Stimulated activated CD4-positive, alpha-beta T cell treated with anti-CD3 and anti-CD28 coated beads, Interleukin-1b, Interleukin-23, amount 100 ng/mL, for 48 hours (primary cell): ENCODE measurements around the gene MYOF.
"Not testable (repeated sequence)": the region's sequence is repeated elsewhere in the genome, so short reads cannot be mapped to it uniquely, and the experiment has no call there.

ENCODE experiments used
- DNase-seq: peaks from one replicate; pipeline ENCODE4 v3.0.0-alpha.2; 2020

MYOF gene

GRCh38 chr10:93481637-93482144 is 443 bp downstream of the MYOF start:
- no peak for DNase-seq

- no peak for DNase-seq
These were observed 3.3 kb downstream of the MYOF start for GRCh38 chr10:93478873-93479272.

GRCh38 chr10:93476756-93477155 is 5.4 kb downstream of the MYOF start:
- no peak for DNase-seq

DNA sequence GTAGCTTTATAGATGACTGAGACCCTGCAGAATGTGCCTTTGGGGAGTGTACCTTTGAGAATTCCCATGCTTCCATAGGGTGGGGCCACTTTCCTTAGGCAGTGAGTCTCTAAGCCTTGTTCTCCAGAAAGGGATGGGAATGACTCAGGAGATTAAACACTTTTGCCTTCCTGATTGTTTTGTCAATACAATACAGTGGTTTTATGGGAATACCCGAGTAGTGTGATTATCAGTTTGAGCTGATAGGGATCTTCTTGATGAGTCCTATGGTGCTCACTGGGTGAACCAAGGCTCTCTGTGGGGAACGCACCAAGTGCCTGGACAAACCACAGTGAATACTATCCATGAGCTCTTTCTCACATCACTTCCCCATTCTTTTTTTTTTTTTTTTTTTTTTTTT is 6.3 kb downstream of the MYOF start:
- DNase-seq, result no peak

- no peak for DNase-seq
These were observed 6.9 kb downstream of the MYOF start for GRCh38 chr10:93475227-93475626.

GRCh38 chr10:93473804-93474472 is 8.2 kb downstream of the MYOF start:
- no peak for DNase-seq

DNA sequence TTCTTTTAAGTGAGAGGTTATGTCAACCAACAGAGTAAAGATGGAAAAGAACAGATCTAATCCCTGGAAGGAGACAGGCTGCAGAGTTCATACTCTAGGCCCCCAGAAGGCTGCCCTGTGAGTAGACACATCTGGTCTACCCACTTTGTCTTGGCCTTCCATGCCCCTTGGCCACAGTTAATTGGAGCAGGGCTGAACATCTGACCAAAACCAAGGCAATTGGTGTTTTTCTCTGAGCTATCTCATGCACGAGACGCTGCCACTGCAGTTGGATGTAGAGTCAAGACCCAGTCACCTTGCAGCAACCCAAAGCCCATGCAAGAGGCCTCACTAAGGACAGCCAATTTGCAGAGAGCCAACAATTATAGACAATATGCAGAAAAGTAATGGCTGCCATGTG is 9.0 kb downstream of the MYOF start:
- no peak for DNase-seq

- no peak for DNase-seq
These were observed 11.0 kb downstream of the MYOF start for GRCh38 chr10:93471110-93471651.

DNA sequence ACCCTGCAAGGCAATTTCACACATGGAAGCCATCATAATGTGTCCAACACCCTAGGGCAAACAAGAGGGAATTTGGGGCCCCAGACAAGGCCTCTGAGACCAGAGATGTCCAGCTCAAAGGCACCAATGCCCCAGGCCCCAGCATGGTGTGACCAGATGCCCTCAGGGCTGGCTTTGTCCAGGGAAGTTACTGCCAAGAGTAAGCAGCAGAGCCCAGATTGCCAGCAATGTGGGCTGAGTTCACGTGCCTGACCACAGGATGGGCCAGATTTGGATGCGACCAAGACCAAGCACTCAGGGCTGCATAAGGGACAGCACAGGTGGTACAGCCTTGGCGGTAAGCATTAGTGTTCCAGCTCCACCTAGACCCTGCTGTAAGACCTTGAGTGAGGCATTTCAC is 12.7 kb downstream of the MYOF start:
- DNase-seq, result no peak

GRCh38 chr10:93468461-93469213 is 13.5 kb downstream of the MYOF start:
- DNase-seq, result no peak

DNA sequence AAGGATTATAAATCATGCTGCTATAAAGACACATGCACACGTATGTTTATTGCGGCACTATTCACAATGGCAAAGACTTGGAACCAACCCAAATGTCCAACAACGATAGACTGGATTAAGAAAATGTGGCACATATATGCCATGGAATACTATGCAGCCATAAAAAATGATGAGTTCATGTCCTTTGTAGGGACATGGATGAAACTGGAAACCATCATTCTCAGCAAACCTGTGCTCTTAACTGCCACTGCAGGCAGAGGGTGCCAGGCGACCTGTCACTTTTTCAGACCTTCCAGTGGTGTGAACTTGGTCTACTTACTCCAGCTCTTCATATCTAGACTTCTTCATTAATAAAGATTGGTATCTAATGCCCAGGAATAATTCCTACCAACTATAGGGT is 14.5 kb downstream of the MYOF start:
- not testable (repeated sequence) for DNase-seq

GRCh38 chr10:93465806-93466675 is 16.1 kb downstream of the MYOF start:
- no peak for DNase-seq

DNA sequence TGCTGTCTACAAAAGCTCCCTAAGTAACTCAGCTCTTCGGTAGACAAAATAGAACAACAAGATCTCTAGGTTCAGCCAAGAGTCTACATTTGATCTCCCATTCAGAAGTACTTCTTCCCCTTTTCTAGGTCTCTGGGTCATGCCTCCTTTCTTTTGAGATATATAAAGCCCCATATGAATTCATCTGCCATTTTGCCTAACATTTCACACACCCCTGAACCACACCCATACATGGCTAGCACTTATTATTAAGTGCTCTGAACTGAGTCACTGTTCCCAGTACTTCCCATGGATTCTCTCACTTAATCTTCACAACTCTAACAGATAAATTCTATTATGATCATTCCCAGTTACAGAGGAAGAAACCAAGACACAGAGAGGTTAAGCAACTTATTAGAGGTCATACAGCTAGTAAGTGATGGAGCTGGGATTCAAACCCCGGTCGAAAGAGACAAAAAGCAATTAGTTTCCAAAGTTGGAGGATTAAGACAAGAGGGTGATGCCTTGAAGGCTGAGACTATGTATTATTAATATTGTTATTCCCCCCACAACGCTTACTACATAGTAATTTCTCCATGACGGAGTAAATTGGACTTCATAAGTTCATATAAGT is 17.3 kb downstream of the MYOF start:
- no peak for DNase-seq

- DNase-seq, result no peak
These were observed 18.2 kb downstream of the MYOF start for GRCh38 chr10:93463723-93464476.

DNA sequence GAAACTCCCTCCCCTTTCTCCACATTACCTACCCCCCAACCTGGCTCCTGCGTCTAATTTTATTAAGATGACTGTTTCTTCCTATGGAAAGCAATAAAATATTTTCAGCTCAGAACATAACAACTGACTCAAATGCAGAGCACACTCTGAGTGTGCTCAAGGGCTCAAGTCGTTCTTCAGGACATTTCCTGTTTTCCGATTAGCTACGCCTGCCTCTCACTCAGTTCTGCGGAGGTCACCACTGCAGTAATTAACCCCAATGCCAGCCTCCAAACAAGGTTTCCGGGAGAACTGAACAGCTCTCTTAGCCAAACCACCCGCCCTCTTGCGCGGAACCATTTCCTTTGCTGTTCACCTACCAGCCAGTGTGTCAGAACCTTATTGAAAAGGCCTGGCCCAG is 19.3 kb downstream of the MYOF start:
- peak; percentile 58 for DNase-seq

DNA sequence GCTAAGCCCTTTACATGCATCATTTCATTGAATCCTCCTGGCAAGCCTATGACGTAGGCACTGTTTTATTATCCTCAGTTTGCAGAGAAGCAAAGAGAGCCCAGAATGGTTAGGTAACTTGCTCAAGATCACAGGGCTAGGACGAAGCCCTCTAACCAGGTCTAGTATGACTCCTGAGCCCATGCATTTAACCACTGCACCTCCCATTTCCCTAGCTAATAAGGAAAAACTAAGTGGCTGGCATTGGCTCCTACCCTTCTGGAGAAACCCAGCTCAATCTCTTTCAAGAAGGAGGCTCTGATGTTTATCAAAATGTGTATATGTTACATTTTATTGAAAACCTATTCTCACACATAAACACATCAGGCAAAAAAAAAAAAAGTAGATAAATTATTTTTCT is 19.8 kb downstream of the MYOF start:
- no peak for DNase-seq

DNA sequence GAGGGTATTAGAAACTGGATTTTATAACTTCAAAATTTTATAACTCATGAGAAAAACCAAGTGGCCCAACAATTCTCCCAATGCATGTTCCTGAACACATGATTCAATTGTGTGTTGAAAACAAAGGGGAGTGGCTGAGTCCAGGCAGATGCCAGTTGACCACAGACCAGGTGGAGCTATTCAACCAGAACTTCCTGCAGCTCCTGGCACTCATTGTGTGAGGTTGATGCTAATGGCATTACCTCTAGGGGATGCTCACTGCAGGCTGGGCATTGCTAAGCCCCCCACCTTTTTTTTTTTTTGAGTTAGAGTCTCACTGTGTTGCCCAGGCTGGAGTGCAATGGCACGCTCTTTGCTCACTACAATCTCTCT is 20.3 kb downstream of the MYOF start:
- no peak for DNase-seq

DNA sequence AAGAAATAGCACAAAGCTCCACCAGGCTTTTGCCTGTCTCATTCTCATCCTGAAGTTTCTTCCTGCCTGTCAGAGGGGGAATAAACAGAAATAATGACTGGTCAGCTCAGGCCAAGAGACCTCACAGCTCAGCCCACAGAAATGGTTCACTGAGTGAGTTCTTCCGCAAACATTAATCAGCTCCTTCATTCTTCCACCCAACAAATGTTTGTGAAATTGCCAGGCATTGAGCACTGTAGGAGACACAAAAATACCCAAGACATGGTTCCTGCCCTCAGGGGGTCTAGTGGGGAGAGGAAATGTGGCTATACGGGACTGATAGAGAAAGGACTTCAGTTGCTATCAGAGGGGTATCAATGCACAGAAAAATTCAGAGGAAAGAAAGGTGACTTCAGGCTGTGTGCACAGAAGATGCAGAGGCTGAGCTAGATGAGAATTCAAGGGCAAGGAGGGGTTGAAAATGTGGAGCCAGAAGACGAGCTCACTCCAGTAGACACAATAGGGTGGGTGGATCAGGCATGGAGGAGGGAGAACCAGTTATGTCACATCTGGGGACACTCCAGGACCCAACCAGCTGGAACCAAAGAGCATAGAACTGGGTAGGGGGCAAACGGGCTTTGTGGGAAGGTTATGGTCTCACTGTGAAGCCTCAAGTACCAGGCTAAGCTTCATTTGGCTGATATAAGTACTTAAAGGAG is 20.9 kb downstream of the MYOF start:
- no peak for DNase-seq

- no peak for DNase-seq
These were observed 22.7 kb downstream of the MYOF start for GRCh38 chr10:93459466-93459865.

- no peak for DNase-seq
These were observed 23.3 kb downstream of the MYOF start for GRCh38 chr10:93458821-93459257.

DNA sequence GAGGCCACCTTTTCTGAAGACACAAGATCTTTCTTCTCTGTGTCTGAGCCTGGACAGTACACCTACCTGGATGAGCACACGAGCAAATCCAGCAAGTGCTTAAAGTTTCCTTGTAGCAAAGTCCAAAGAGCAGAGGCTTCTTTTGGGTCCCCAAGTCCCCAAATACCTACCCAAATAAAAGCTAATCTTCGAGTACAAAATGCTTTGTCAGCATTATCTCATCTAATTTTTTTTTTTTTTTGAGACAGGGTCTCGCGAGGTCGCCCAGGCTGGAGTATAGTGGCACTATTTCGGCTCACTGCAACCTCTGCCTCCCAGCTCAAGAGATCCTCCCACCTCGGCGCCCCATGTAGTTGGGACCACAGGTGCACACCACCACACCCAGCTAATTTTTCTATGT is 24.6 kb downstream of the MYOF start:
- no peak for DNase-seq
